Activated CD4-positive, alpha-beta T cell treated with anti-CD3 and anti-CD28 coated beads, Interleukin-2, amount 50 U/mL, for 1 hour (primary cell): ENCODE results near the gene POLDIP2.

ENCODE experiments used
- DNase-seq: peaks from one replicate; pipeline ENCODE4 v3.0.0-alpha.2; 2020

Gene POLDIP2

GRCh38 chr17:28315846-28316705 is 41.3 kb downstream of the POLDIP2 start:
- no peak for DNase-seq

- no peak for DNase-seq
Measured at GRCh38 chr17:28313841-28314240, 43.5 kb downstream of the POLDIP2 start.

- DNase-seq, result no peak
Measured at GRCh38 chr17:28306954-28307401, 50.3 kb downstream of the POLDIP2 start.

GRCh38 chr17:28298449-28298848 is 58.9 kb downstream of the POLDIP2 start:
- DNase-seq, result no peak
